DOHH2 (cell line): ENCODE data around the gene ZBTB47.

Experiments used
- H3F3A ChIP-seq: fragments of 200-600 bp; sonication (generic), shearing (Covaris generic); 2 replicates; pipeline ENCODE4 v1.6.0; 2016; ENCODE audit warnings: antibody characterized with exemption, mild to moderate bottlenecking; ENCODE audit not compliant: control insufficient read depth, insufficient read depth
- H3K27ac ChIP-seq: fragments of 200-600 bp; sonication (generic); 2 replicates; pipeline ENCODE4 v1.5.1; 2014; ENCODE audit warnings: low read depth, mild to moderate bottlenecking, low read length, moderate library complexity
- H3K27me3 ChIP-seq: fragments of 200-600 bp; sonication (generic); 2 replicates; pipeline ENCODE4 v1.6.1; 2014; ENCODE audit warnings: mild to moderate bottlenecking, low read length, mixed read lengths; ENCODE audit not compliant: control insufficient read depth
- H3K36me3 ChIP-seq: fragments of 200-600 bp; sonication (generic); 2 replicates; pipeline ENCODE4 v1.6.1; 2014; ENCODE audit warnings: mild to moderate bottlenecking, low read length, moderate library complexity, mixed read lengths; ENCODE audit not compliant: control insufficient read depth
- H3K4me1 ChIP-seq: fragments of 200-600 bp; sonication (generic); 2 replicates; pipeline ENCODE4 v1.6.1; 2014; ENCODE audit warnings: mild to moderate bottlenecking, low read length, mixed read lengths; ENCODE audit not compliant: control insufficient read depth
- H3K4me2 ChIP-seq: fragments of 200-600 bp; sonication (generic); 2 replicates; pipeline ENCODE4 v1.6.0; 2014; ENCODE audit warnings: mild to moderate bottlenecking, low read length, moderate library complexity
- H3K4me3 ChIP-seq: fragments of 200-600 bp; sonication (generic); 2 replicates; pipeline ENCODE4 v1.5.1; 2014; ENCODE audit warnings: mild to moderate bottlenecking, low read length, mixed read lengths
- H3K79me2 ChIP-seq: fragments of 200-600 bp; sonication (generic); 2 replicates; pipeline ENCODE4 v1.6.1; 2014; ENCODE audit warnings: mild to moderate bottlenecking, low read length, mixed read lengths; ENCODE audit not compliant: control insufficient read depth
- H3K9me2 ChIP-seq: fragments of 200-600 bp; sonication (generic); replicated peaks from 2 replicates; pipeline ENCODE4 v1.6.1; 2014; ENCODE audit warnings: mild to moderate bottlenecking, low read length, mixed read lengths; ENCODE audit not compliant: control insufficient read depth
- H3K9me3 ChIP-seq: fragments of 200-600 bp; sonication (generic); 2 replicates; pipeline ENCODE4 v1.6.1; 2014; ENCODE audit warnings: antibody characterized with exemption, low read length, mixed read lengths; ENCODE audit not compliant: control insufficient read depth, insufficient read depth
- H4K20me1 ChIP-seq: fragments of 200-600 bp; sonication (generic); 2 replicates; pipeline ENCODE4 v1.6.0; 2014; ENCODE audit warnings: low read depth, mild to moderate bottlenecking, antibody characterized with exemption, low read length, moderate library complexity; ENCODE audit not compliant: control insufficient read depth, insufficient read depth
- EZH2phosphoT487 ChIP-seq: fragments of 200-600 bp; sonication (generic); IDR thresholded peaks from 2 replicates; pipeline ENCODE4 v1.6.1; 2017; ENCODE audit warnings: borderline replicate concordance, mild to moderate bottlenecking, antibody characterized with exemption, low read length, moderate library complexity, mixed read lengths
- TF ChIP-seq, protein P1 (sequence below): fragments of 200-600 bp; sonication (generic); IDR thresholded peaks from one replicate; pipeline ENCODE4 v1.5.1; 2014; ENCODE audit warnings: antibody characterized with exemption, mild to moderate bottlenecking, low read depth, low read length; ENCODE audit not compliant: poor library complexity, severe bottlenecking

Gene ZBTB47

DNA sequence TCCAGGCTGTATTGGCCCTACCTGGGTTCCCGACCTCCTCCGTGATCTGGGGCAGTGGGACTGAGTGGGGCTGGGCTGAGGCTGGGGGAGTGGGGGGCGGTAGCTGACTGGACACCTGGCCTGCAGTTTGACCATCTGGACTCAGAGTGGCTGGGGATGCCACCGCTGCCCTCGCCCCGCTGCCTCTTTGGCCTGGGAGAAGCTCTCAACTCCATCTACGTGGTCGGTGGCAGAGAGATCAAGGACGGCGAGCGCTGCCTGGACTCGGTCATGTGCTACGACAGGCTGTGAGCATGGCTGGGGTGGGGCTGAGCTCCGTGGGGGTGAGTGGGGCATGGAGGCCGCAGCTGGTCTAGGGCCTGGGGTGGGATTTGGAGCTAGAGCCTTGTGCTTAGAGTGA is 34.5 kb downstream of the ZBTB47 start:
- H3K9me3 ChIP-seq, result no peaks in the 10 kb centered on the region
- no peaks in the 10 kb centered on the region for H3K27me3 ChIP-seq
- no peaks in the 10 kb centered on the region for H3F3A ChIP-seq
- no peaks in the 10 kb centered on the region for H3K79me2 ChIP-seq
- no peak overlapping the region for H3K4me3 ChIP-seq
- TF ChIP-seq EZH2phosphoT487, result no peak
- TF ChIP-seq, protein P1, sequence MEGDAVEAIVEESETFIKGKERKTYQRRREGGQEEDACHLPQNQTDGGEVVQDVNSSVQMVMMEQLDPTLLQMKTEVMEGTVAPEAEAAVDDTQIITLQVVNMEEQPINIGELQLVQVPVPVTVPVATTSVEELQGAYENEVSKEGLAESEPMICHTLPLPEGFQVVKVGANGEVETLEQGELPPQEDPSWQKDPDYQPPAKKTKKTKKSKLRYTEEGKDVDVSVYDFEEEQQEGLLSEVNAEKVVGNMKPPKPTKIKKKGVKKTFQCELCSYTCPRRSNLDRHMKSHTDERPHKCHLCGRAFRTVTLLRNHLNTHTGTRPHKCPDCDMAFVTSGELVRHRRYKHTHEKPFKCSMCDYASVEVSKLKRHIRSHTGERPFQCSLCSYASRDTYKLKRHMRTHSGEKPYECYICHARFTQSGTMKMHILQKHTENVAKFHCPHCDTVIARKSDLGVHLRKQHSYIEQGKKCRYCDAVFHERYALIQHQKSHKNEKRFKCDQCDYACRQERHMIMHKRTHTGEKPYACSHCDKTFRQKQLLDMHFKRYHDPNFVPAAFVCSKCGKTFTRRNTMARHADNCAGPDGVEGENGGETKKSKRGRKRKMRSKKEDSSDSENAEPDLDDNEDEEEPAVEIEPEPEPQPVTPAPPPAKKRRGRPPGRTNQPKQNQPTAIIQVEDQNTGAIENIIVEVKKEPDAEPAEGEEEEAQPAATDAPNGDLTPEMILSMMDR, result no peak
- H3K4me2 ChIP-seq, result no peak overlapping the region
- H3K36me3 ChIP-seq, result no peaks in the 10 kb centered on the region
- H4K20me1 ChIP-seq, result no peaks in the 10 kb centered on the region
- H3K9me2 ChIP-seq, result no peaks in the 10 kb centered on the region
- H3K4me1 ChIP-seq, result no peaks in the 10 kb centered on the region
- no peak overlapping the region for H3K27ac ChIP-seq

DNA sequence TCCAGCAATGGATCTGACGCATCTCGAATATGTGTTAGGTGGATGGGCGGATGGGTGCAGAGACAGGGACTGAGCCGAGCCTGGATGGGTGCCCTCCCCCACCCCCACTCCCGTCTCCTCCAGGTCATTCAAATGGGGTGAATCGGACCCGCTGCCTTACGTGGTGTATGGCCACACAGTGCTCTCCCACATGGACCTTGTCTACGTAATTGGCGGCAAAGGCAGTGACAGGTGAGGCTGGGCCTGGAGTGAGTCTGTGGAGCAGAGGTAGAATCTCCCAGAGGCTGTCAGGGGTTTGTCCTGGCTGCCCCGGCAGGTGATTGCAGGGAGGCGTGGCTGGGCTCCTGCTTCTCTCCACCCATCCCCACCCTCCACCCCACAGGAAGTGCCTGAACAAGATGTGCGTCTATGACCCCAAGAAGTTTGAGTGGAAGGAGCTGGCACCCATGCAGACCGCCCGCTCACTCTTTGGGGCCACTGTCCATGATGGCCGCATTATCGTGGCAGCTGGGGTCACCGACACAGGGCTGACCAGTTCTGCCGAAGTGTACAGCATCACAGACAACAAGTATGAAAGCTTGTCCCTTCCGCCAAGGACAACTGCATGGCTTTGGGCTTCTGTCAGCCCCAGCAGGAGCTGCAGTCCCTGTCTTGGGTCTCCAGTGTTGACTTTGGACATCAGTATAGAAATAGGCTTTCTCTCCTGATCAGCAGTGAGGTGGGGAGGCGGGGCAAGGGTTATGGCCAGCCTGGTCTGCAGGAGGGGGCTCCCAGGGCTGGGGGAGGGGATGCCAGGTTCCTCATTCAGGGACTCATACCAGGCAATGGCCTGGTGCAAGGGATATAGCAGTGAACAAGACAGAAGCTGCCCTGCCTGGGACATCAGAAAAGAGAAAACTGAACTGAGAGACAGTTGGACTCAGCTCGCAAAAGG is 35.3 kb downstream of the ZBTB47 start:
- Histone ChIP-seq H3F3A (no peaks in the 10 kb centered on the region), H3K9me2 (no peaks in the 10 kb centered on the region), H3K79me2 (no peaks in the 10 kb centered on the region), H3K4me2 (no peak overlapping the region), H4K20me1 (no peaks in the 10 kb centered on the region), H3K4me3 (no peak overlapping the region), H3K4me1 (no peaks in the 10 kb centered on the region), H3K9me3 (no peaks in the 10 kb centered on the region), H3K27me3 (no peaks in the 10 kb centered on the region), H3K36me3 (no peaks in the 10 kb centered on the region), H3K27ac (no peak overlapping the region)
- no peak for TF ChIP-seq EZH2phosphoT487
- TF ChIP-seq, protein P1, result no peak

DNA sequence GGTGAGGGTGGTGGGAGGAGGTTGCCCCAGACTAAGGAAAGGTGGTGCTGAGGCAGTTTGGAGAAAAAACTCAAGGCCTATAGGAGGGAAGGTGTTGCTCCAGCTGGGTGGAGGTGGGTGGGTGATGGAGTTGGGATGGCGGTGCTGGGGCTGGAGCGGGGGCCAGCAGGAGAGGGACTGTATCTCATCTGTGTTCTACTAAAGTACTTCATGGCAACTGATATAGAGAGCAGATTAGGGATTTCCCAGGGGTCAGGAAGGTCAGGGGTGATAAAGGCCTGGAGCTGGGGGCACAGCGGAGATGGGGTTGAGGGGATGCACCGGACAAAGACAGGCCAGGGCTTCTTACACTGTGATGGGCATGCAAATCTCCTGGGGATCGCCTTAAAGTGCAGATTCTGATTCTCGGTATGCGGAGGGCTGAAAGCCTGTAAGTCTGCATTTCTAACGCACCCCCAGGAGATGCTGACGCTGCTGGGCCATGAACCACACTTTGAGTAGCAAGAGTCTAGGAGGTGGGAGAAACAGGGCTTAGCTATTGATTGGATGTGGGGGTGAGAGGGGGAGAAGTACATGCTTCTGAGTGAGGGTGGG is 36.0 kb downstream of the ZBTB47 start:
- H3F3A ChIP-seq, result no peaks in the 10 kb centered on the region
- no peaks in the 10 kb centered on the region for H3K9me2 ChIP-seq
- H3K27me3 ChIP-seq, result no peaks in the 10 kb centered on the region
- H3K4me2 ChIP-seq, result no peak overlapping the region
- H3K79me2 ChIP-seq, result no peaks in the 10 kb centered on the region
- no peaks in the 10 kb centered on the region for H3K36me3 ChIP-seq
- H3K9me3 ChIP-seq, result no peaks in the 10 kb centered on the region
- TF ChIP-seq, protein P1, result no peak
- no peak for TF ChIP-seq EZH2phosphoT487
- no peaks in the 10 kb centered on the region for H3K4me1 ChIP-seq
- no peak overlapping the region for H3K27ac ChIP-seq
- H4K20me1 ChIP-seq, result no peaks in the 10 kb centered on the region
- H3K4me3 ChIP-seq, result no peak overlapping the region
